SKM-1 (cell line): ENCODE results near the gene MMP3.
"Not testable (repeated sequence)": the region's sequence is repeated elsewhere in the genome, so short reads cannot be mapped to it uniquely, and the experiment has no call there.

Experiments
- DNase-seq: peaks from one replicate; lab custom pipeline; 2025; ENCODE audit not compliant: unreplicated experiment; lab: John Stamatoyannopoulos, UW

The MMP3 gene

DNA sequence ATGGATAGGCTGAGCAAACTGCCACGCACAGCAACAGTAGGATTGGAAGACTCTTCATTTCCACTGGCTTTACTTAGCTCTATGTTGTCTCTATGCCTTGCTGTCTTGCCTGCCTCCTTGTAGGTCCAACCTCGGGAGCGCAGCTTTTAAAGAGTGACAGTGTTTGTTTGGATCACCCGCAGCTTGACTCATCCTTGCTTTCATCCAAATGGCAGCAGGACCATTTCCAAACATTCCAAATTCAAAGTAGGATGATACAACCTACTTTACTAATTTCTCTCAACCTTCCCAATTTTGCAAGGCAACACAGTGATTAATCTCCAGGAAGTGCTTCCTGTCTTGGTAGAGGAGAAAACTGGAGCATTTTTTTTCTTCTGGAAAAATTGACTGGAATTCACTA is at the start of gene MMP3:
MMP3 (minus strand) TSS at position 121 of the 400 bp plus-strand sequence; CDS start at position 58, 63 bp downstream.
- DNase-seq, result no peak

DNA sequence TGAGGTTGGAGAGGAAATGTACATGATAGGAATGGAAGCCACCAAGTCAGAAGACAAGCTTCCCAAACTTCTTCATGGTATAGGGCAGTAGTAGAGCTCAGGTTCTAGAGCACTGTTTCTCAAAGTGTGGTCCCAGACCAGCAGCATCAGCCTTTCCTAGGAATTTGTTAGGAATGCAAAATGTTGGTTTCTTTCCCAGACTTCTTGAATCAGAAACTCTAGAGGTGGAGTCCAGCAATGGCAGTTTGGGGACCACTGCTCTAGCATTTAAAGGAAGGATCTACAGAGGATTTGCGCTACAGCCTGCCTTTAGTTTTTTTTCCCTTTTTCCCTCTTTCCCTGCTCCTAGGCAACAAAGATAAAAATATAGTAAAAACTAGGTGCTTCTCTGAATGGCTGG is 48.3 kb upstream of the MMP3 start:
- DNase-seq, result no peak

- no peak for DNase-seq
Observed at GRCh38 chr11:102886999-102887398, 43.6 kb upstream of the MMP3 start.

DNA sequence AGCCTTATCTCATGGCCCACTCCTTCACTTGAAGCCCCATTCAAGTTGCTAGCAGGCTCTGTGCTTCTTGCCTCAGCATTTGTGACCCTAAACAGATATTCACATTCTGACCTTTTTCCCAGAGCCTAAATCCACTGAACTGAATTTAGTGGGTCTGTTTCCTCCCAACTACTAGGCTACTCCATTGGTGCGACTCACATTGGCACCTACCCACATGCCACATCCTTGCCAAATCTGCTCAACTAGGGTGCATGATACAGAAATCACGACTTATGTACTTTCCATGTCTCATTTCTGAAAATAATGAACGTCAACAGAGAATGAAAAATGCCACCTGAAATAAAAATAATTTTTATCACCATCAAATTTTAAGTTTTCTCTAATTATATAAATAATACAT is 39.7 kb upstream of the MMP3 start:
- no peak for DNase-seq

GRCh38 chr11:102882389-102883024 is 39.1 kb upstream of the MMP3 start:
- no peak for DNase-seq

DNA sequence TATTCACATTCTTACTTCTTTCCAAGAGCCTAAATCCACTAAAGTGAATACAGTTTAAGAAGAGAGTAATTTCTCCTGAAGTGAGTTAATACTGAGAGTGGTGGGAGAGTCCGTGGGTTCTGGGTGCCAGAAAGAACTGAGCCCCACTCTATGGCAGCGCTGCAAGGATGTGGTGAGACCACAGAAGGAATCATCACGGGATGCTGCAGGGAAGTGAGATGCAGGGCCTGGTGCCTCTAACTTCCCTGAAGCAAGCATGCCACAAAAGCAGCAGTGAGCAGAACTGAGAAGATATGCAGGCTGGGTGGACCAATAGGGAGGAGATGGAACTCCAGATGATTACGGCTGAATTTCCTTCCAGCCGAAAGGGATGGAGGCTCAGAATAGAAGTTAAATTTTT is 36.4 kb upstream of the MMP3 start:
- no peak for DNase-seq

GRCh38 chr11:102878595-102878994 is 35.2 kb upstream of the MMP3 start:
- no peak for DNase-seq

- no peak for DNase-seq
Observed at GRCh38 chr11:102874852-102875251, 31.4 kb upstream of the MMP3 start, which contains the start of gene MMP12. TSS of gene MMP12 (minus strand) at chr11:102874982. CDS start at chr11:102874937, 45 bp downstream.

GRCh38 chr11:102869354-102869964 is 26.1 kb upstream of the MMP3 start:
- DNase-seq, result not testable (repeated sequence)

- no peak for DNase-seq
Observed at GRCh38 chr11:102868339-102868738, 24.9 kb upstream of the MMP3 start.

- DNase-seq, result no peak
Observed at GRCh38 chr11:102864724-102865123, 21.3 kb upstream of the MMP3 start.

DNA sequence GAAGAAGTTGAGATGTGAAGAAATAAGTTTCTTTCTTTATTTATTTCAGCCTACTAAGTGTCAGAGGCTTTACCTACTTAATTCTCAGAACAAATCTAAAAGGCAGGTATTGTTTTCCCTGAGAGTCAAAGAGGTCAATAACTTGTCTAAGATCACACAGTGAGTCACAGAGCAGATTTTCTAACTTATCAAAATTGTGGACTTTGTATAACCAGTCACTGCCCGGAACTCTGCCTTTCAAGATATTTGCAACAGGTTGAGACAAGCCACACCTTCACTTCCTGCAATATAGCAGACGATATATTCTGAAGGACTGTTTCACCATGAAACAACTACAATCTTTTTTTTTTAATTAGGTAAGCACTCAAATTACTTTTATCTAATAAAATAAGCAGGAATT is 10.5 kb upstream of the MMP3 start:
- DNase-seq, result no peak

DNA sequence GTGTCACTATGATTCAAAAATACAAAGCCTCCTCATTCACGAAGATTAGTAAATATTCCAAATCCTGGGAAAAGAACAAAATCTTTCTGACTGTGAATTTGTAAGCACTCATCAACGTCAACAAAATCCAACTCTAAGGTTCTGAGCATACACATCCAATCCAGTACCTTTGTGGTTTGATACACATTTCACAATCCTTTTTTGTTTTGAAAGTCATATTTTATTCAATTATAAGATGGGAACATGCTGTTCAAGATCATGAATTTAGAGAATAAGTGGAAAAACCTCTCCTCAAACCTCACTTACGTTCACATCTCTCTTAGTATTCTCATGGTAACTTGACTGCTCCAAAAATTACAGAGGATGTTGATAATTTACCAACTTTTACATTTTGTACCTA is 9.6 kb upstream of the MMP3 start:
- no peak for DNase-seq

- DNase-seq, result no peak
Observed at GRCh38 chr11:102850973-102851745, 7.8 kb upstream of the MMP3 start.

- no peak for DNase-seq
Observed at GRCh38 chr11:102849311-102849710, 5.9 kb upstream of the MMP3 start.

DNA sequence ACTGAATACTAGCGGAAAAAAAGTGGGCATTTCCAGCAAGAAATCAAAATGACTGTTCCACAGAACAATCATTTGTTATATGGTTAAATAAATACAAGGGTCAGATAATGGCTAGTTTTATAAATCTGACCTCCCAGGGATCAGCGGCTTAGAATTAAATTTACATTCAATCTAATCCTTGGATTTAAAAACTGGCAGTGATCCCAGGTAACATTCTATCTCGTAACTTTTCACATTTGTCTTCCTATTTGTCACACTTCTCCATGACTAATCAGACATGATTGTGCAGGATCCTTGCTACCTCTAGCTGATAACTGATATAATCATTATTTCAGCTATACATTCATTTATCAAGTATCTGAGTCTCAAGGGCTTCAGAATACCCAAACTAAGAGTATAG is 2.9 kb upstream of the MMP3 start:
- no peak for DNase-seq

DNA sequence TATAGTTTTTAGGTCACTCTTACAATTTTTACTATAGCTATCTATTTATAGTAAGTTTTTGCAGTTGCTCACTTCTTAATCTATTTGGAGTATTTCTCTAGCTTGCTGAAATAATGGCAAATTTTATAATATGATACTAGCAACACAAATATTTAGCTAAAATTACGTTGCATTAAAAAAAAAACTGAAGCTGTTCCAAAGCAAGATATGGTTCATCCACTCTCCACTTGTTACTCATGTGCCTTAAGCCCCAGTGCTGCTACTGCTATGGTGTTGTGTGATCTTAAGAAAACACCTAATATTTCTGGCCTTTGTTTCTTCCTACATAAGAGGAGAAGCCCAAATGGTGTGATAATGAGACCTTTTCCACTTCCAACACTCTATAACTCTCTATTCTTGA is 479 bp downstream of the MMP3 start:
- DNase-seq, result no peak

DNA sequence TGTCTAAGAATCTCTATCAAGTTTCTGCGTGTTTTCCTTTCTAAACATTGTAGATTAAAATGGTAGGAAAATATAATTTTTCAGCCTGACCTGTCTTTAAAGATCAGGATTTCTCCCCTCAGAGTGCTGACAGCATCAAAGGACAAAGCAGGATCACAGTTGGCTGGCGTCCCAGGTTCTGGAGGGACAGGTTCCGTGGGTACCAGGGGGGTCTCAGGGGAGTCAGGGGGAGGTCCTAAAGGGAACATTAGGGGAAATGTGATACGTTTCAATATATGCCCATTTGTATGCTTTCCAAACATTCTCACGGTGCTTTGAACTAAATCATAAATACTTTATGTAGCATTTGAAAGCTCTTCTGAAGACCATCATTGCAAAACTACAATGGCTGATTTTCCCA is 3.4 kb downstream of the MMP3 start:
- no peak for DNase-seq

- DNase-seq, result no peak
Observed at GRCh38 chr11:102837646-102838045, 5.8 kb downstream of the MMP3 start.

GRCh38 chr11:102837156-102837555 is 6.3 kb downstream of the MMP3 start:
- DNase-seq, result no peak

DNA sequence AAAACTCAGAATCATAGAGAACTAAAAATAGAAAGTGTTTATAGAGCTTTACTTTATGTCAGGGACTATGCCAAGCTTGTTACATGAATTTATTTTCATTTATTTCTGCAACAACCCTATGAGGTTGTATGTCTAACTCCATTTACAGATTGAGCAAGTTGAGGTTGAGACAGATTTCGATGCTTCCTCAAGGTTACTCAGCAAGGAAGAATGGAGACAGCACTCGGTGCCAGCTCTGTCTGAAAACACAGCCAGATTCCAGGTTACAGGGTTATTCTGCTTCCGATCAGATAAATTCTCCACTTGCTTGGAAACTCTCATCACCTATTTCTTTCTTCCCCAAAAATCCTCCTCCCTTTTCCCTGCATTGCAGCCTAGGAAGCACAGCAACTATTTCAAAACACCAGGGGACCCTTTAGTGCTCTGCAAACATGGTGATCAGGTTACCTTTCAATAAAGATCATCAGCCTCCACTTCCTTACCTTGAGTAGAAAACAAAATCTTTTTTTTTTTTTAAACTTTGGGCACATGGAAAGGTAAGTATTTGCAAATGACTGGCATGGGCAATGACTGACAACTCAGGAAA is 7.0 kb downstream of the MMP3 start:
- no peak for DNase-seq

GRCh38 chr11:102833731-102834130 is 9.7 kb downstream of the MMP3 start:
- DNase-seq, result no peak
